GM21825 (cell line): ENCODE measurements around the gene TMEM139.
"Not testable (repeated sequence)": the region's sequence is repeated elsewhere in the genome, so short reads cannot be mapped to it uniquely, and the experiment has no call there.

Source experiments
- ATAC-seq: cut with Tn5 transposase; IDR thresholded peaks from one replicate; pipeline ENCODE4 v1.9.1; 2021; ENCODE audit warnings: mild to moderate bottlenecking, moderate library complexity; ENCODE audit not compliant: unreplicated experiment

Gene TMEM139

GRCh38 chr7:143287935-143288826 is 3.4 kb downstream of the TMEM139 start, which contains the start of gene CASP2:
TSS of gene CASP2 (plus strand) at chr7:143288351. CDS start at chr7:143288456, 105 bp downstream.
- peak; percentile 90 for ATAC-seq

GRCh38 chr7:143288836-143289235 is 4.1 kb downstream of the TMEM139 start:
- no peak for ATAC-seq

GRCh38 chr7:143289421-143289820 is 4.7 kb downstream of the TMEM139 start:
- no peak for ATAC-seq

- not testable (repeated sequence) for ATAC-seq
Measured at GRCh38 chr7:143289888-143290287, 5.1 kb downstream of the TMEM139 start.

GRCh38 chr7:143290293-143290692 is 5.5 kb downstream of the TMEM139 start:
- no peak for ATAC-seq

- ATAC-seq, result no peak
Measured at GRCh38 chr7:143292876-143293275, 8.1 kb downstream of the TMEM139 start.

GRCh38 chr7:143295870-143296269 is 11.1 kb downstream of the TMEM139 start:
- ATAC-seq, result no peak

- ATAC-seq, result no peak
Measured at GRCh38 chr7:143296686-143297085, 11.9 kb downstream of the TMEM139 start.

GRCh38 chr7:143299346-143299745 is 14.6 kb downstream of the TMEM139 start:
- ATAC-seq, result no peak

GRCh38 chr7:143299840-143300239 is 15.1 kb downstream of the TMEM139 start:
- ATAC-seq, result no peak

GRCh38 chr7:143300959-143301935 is 16.5 kb downstream of the TMEM139 start:
- no peak for ATAC-seq

- ATAC-seq, result no peak
Measured at GRCh38 chr7:143303733-143304132, 19.0 kb downstream of the TMEM139 start.

- ATAC-seq, result no peak
Measured at GRCh38 chr7:143304938-143305337, 20.2 kb downstream of the TMEM139 start.

GRCh38 chr7:143305423-143306070 is 20.8 kb downstream of the TMEM139 start:
- ATAC-seq, result no peak

- ATAC-seq, result no peak
Measured at GRCh38 chr7:143308632-143309031, 23.9 kb downstream of the TMEM139 start.

GRCh38 chr7:143314127-143314526 is 29.4 kb downstream of the TMEM139 start:
- no peak for ATAC-seq

- ATAC-seq, result no peak
Measured at GRCh38 chr7:143315776-143316175, 31.0 kb downstream of the TMEM139 start, which contains the start of gene CLCN1. TSS of gene CLCN1 (plus strand) at chr7:143316111. CDS start at chr7:143316213, 102 bp downstream.

GRCh38 chr7:143316492-143316891 is 31.7 kb downstream of the TMEM139 start:
- ATAC-seq, result no peak

- no peak for ATAC-seq
Measured at GRCh38 chr7:143318661-143319060, 33.9 kb downstream of the TMEM139 start.

GRCh38 chr7:143320620-143321019 is 35.9 kb downstream of the TMEM139 start:
- ATAC-seq, result no peak

- no peak for ATAC-seq
Measured at GRCh38 chr7:143321242-143321641, 36.5 kb downstream of the TMEM139 start.
